WTC11 (cell line): ENCODE data around the gene SMG7. TPM values are rescaled to one million over a fixed set of nuclear protein-coding genes. Genes with fewer than 3 reads are reported as not detected.

Experiments used
- ATAC-seq: fragments of 200-7000 bp; cut with Tn5 transposase; 2 replicates; pipeline ENCODE4 v1.10.0; 2021; ENCODE audit warnings: mild to moderate bottlenecking, moderate library complexity
- CTCF ChIA-PET: fragments of 300-600 bp; sonication (Branson Sonifier 250); formaldehyde crosslinking; loops from one replicate; lab custom pipeline; 2021; ENCODE audit warnings: antibody characterized with exemption; lab: Charles Lee
- POLR2A ChIA-PET: fragments of 350-600 bp; sonication (Branson Sonifier 250); formaldehyde crosslinking; loops from one replicate; lab custom pipeline; 2021; ENCODE audit warnings: antibody characterized with exemption; lab: Charles Lee
- DNase-seq: peaks from one replicate; pipeline ENCODE4 v3.0.0; 2021; ENCODE audit warnings: low spot score
- H3K27ac Mint-ChIP-seq: 2 replicates; pipeline ENCODE4 v1.8.0; 2021; ENCODE audit warnings: mixed read lengths
- H3K27me3 Mint-ChIP-seq: 2 replicates; pipeline ENCODE4 v1.8.0; 2021; ENCODE audit warnings: low read depth, mild to moderate bottlenecking, moderate library complexity, mixed read lengths
- H3K36me3 Mint-ChIP-seq: 2 replicates; pipeline ENCODE4 v1.8.0; 2021; ENCODE audit warnings: mixed read lengths
- H3K4me1 Mint-ChIP-seq: 2 replicates; pipeline ENCODE4 v1.8.0; 2022; ENCODE audit warnings: mixed read lengths
- H3K4me3 Mint-ChIP-seq: 2 replicates; pipeline ENCODE4 v1.8.0; 2021; ENCODE audit warnings: mild to moderate bottlenecking, moderate library complexity, mixed read lengths
- H3K9me3 Mint-ChIP-seq: 2 replicates; pipeline ENCODE4 v1.8.0; 2021; ENCODE audit warnings: mixed read lengths
- ELF4 ChIP-seq: sonication (generic); formaldehyde crosslinking; IDR thresholded peaks from 2 replicates; pipeline ENCODE4 v1.8.1; 2022; ENCODE audit warnings: low read depth, mild to moderate bottlenecking, moderate library complexity, missing genetic modification reagents
- ETV6 ChIP-seq: sonication (generic); formaldehyde crosslinking; IDR thresholded peaks from 2 replicates; pipeline ENCODE4 v1.8.1; 2022; ENCODE audit warnings: mild to moderate bottlenecking, missing genetic modification reagents
- JAZF1 ChIP-seq: fragments of 250-450 bp; sonication (Bioruptor Pico); IDR thresholded peaks from 2 replicates; pipeline ENCODE4 v1.9.0; 2021; ENCODE audit warnings: moderate library complexity, mild to moderate bottlenecking, inconsistent platforms
- MXD4 ChIP-seq: fragments of 250-450 bp; sonication (Bioruptor Pico); IDR thresholded peaks from 2 replicates; pipeline ENCODE4 v1.8.0; 2021; ENCODE audit warnings: mild to moderate bottlenecking, moderate library complexity, borderline replicate concordance
- NFYB ChIP-seq: sonication (generic); formaldehyde crosslinking; conservative IDR thresholded peaks from 2 replicates; pipeline ENCODE4 v1.8.0; 2022; ENCODE audit warnings: low read depth, missing genetic modification reagents
- NR1H2 ChIP-seq: sonication (generic); formaldehyde crosslinking; IDR thresholded peaks from 2 replicates; pipeline ENCODE4 v1.9.0; 2021; ENCODE audit warnings: mild to moderate bottlenecking, moderate library complexity, missing genetic modification reagents
- NR2C2 ChIP-seq: sonication (generic); formaldehyde crosslinking; IDR thresholded peaks from 2 replicates; pipeline ENCODE4 v1.8.0; 2022; ENCODE audit warnings: mild to moderate bottlenecking, missing genetic modification reagents
- SOX15 ChIP-seq: fragments of 250-450 bp; sonication (Bioruptor Pico); IDR thresholded peaks from 2 replicates; pipeline ENCODE4 v1.9.0; 2021; ENCODE audit warnings: mild to moderate bottlenecking
- TP53 ChIP-seq: sonication (generic); formaldehyde crosslinking; IDR thresholded peaks from 2 replicates; pipeline ENCODE4 v1.8.1; 2023; ENCODE audit warnings: mild to moderate bottlenecking, missing genetic modification reagents
- ZBTB21 ChIP-seq: sonication (generic); formaldehyde crosslinking; IDR thresholded peaks from 2 replicates; pipeline ENCODE4 v1.8.1; 2023; ENCODE audit warnings: mild to moderate bottlenecking, missing genetic modification reagents, borderline replicate concordance
- ZNF232 ChIP-seq: sonication (generic); formaldehyde crosslinking; IDR thresholded peaks from 2 replicates; pipeline ENCODE4 v1.8.0; 2022; ENCODE audit warnings: mild to moderate bottlenecking, missing genetic modification reagents
- ZNF671 ChIP-seq: fragments of 250-450 bp; sonication (Bioruptor Pico); IDR thresholded peaks from 2 replicates; pipeline ENCODE4 v1.8.0; 2021; ENCODE audit warnings: mild to moderate bottlenecking
- total RNA-seq: library from RNA; stranded (reverse); gene quantifications from 3 replicates; pipeline ENCODE4 v1.2.3, GENCODE V29; 2021
- TF ChIP-seq, protein P1 (sequence below): fragments of 250-450 bp; sonication (Bioruptor Pico); IDR thresholded peaks from 2 replicates; pipeline ENCODE4 v2.1.2; 2022; ENCODE audit warnings: mild to moderate bottlenecking, moderate library complexity
- TF ChIP-seq, protein P2 (sequence below): sonication (generic); formaldehyde crosslinking; IDR thresholded peaks from 2 replicates; pipeline ENCODE4 v1.8.0; 2022; ENCODE audit warnings: mild to moderate bottlenecking, missing genetic modification reagents
- TF ChIP-seq, protein P3 (sequence below): sonication (generic); formaldehyde crosslinking; IDR thresholded peaks from 2 replicates; pipeline ENCODE4 v1.8.1; 2023; ENCODE audit warnings: mild to moderate bottlenecking, missing genetic modification reagents, moderate library complexity
- TF ChIP-seq, protein P4 (sequence below): sonication (generic); formaldehyde crosslinking; IDR thresholded peaks from 2 replicates; pipeline ENCODE4 v1.8.0; 2022; ENCODE audit warnings: mild to moderate bottlenecking, missing genetic modification reagents
- TF ChIP-seq, protein P5 (sequence below): sonication (generic); formaldehyde crosslinking; IDR thresholded peaks from 2 replicates; pipeline ENCODE4 v1.8.0; 2022; ENCODE audit warnings: missing genetic modification reagents
- TF ChIP-seq, protein P6 (sequence below): sonication (generic); formaldehyde crosslinking; IDR thresholded peaks from 2 replicates; pipeline ENCODE4 v1.8.1; 2022; ENCODE audit warnings: mild to moderate bottlenecking, missing genetic modification reagents, moderate library complexity, borderline replicate concordance

SMG7 gene
- total RNA-seq, 1 experiment from 2014 or later: 57.8 TPM

DNA sequence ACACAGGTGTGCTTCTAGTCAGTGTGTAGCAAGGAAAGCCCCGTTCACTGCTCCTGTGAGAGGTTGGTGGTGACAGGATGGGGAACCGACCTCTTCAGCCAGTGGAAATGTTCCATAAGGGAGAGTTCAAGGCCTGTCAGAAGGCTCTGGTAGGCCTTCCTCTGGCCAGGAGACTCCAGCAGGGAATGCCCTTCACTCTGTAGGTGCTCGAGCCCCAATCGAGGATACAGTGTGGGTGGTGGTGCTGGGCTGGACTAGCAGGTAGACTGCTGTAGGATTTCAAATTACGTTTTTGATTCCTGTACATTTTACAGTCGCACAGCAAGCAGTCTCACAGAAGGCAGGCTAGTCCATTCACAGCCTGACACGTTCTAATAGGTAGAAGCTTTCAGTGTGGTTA is 80.1 kb downstream of the SMG7 start:
- DNase-seq: no peak
- H3K9me3 Mint-ChIP-seq: no peaks in the 10 kb centered on the region
- ChIA-PET CTCF (no interaction called here), POLR2A (no interaction called here)
- ATAC-seq: no peak
- TF ChIP-seq, protein P1, sequence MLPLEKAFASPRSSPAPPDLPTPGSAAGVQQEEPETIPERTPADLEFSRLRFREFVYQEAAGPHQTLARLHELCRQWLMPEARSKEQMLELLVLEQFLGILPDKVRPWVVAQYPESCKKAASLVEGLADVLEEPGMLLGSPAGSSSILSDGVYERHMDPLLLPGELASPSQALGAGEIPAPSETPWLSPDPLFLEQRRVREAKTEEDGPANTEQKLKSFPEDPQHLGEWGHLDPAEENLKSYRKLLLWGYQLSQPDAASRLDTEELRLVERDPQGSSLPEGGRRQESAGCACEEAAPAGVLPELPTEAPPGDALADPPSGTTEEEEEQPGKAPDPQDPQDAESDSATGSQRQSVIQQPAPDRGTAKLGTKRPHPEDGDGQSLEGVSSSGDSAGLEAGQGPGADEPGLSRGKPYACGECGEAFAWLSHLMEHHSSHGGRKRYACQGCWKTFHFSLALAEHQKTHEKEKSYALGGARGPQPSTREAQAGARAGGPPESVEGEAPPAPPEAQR (CRISPR knock-in tag): no peak
- no peak for TF ChIP-seq MXD4
- TF ChIP-seq, protein P2, sequence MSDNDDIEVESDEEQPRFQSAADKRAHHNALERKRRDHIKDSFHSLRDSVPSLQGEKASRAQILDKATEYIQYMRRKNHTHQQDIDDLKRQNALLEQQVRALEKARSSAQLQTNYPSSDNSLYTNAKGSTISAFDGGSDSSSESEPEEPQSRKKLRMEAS (CRISPR knock-in tag): no peak
- H3K27ac Mint-ChIP-seq: no peak overlapping the region
- H3K36me3 Mint-ChIP-seq: peaks cover 53% of the 10 kb centered on the region
- H3K4me1 Mint-ChIP-seq: peaks cover 5% of the 10 kb centered on the region
- no peak overlapping the region for H3K4me3 Mint-ChIP-seq
- H3K27me3 Mint-ChIP-seq: no peaks in the 10 kb centered on the region

DNA sequence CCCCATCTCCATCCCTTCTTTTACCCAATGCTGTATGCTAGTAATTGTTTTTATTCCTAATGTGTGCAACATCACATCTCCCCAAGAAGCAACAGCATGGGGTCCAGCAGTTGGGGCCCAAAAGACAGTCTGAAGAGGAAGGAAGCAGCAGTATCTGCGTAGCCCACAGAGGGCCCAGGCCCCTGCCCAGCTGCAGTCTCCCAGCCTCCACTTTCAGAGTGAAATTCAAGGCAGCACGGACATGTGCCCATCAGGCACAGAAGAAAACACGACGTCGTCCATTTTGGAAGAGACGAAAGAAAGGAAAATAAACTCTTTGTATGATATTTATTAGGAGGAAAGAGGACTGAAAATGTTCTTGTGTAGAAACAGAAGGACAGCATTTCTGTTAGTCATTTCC is 80.6 kb downstream of the SMG7 start:
- TF ChIP-seq ZNF671: no peak
- TF ChIP-seq, protein P3, sequence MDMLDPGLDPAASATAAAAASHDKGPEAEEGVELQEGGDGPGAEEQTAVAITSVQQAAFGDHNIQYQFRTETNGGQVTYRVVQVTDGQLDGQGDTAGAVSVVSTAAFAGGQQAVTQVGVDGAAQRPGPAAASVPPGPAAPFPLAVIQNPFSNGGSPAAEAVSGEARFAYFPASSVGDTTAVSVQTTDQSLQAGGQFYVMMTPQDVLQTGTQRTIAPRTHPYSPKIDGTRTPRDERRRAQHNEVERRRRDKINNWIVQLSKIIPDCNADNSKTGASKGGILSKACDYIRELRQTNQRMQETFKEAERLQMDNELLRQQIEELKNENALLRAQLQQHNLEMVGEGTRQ (CRISPR knock-in tag): no peak
- TF ChIP-seq NR1H2 (CRISPR knock-in tag): no peak
- no peak for TF ChIP-seq NFYB (CRISPR knock-in tag)
- no peak for TF ChIP-seq ZNF232 (CRISPR knock-in tag)
- TF ChIP-seq JAZF1: no peak
- TF ChIP-seq, protein P4, sequence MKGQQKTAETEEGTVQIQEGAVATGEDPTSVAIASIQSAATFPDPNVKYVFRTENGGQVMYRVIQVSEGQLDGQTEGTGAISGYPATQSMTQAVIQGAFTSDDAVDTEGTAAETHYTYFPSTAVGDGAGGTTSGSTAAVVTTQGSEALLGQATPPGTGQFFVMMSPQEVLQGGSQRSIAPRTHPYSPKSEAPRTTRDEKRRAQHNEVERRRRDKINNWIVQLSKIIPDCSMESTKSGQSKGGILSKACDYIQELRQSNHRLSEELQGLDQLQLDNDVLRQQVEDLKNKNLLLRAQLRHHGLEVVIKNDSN (CRISPR knock-in tag): no peak
- no peak for TF ChIP-seq NR2C2 (CRISPR knock-in tag)
- TF ChIP-seq TP53 (CRISPR knock-in tag): no peak
- TF ChIP-seq ZBTB21 (CRISPR knock-in tag): no peak
- no peak for TF ChIP-seq SOX15
- TF ChIP-seq, protein P5, sequence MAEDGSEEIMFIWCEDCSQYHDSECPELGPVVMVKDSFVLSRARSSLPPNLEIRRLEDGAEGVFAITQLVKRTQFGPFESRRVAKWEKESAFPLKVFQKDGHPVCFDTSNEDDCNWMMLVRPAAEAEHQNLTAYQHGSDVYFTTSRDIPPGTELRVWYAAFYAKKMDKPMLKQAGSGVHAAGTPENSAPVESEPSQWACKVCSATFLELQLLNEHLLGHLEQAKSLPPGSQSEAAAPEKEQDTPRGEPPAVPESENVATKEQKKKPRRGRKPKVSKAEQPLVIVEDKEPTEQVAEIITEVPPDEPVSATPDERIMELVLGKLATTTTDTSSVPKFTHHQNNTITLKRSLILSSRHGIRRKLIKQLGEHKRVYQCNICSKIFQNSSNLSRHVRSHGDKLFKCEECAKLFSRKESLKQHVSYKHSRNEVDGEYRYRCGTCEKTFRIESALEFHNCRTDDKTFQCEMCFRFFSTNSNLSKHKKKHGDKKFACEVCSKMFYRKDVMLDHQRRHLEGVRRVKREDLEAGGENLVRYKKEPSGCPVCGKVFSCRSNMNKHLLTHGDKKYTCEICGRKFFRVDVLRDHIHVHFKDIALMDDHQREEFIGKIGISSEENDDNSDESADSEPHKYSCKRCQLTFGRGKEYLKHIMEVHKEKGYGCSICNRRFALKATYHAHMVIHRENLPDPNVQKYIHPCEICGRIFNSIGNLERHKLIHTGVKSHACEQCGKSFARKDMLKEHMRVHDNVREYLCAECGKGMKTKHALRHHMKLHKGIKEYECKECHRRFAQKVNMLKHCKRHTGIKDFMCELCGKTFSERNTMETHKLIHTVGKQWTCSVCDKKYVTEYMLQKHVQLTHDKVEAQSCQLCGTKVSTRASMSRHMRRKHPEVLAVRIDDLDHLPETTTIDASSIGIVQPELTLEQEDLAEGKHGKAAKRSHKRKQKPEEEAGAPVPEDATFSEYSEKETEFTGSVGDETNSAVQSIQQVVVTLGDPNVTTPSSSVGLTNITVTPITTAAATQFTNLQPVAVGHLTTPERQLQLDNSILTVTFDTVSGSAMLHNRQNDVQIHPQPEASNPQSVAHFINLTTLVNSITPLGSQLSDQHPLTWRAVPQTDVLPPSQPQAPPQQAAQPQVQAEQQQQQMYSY (CRISPR knock-in tag): no peak
- ATAC-seq: no peak
- ChIA-PET POLR2A (no interaction called here), CTCF (no interaction called here)
- Mint-ChIP-seq H3K36me3 (peaks cover 50% of the 10 kb centered on the region), H3K4me3 (no peak overlapping the region), H3K27ac (no peak overlapping the region), H3K9me3 (no peaks in the 10 kb centered on the region), H3K27me3 (no peaks in the 10 kb centered on the region), H3K4me1 (peaks cover 2% of the 10 kb centered on the region; the same call in 1 of the 2 replicates)
- no peak for DNase-seq

DNA sequence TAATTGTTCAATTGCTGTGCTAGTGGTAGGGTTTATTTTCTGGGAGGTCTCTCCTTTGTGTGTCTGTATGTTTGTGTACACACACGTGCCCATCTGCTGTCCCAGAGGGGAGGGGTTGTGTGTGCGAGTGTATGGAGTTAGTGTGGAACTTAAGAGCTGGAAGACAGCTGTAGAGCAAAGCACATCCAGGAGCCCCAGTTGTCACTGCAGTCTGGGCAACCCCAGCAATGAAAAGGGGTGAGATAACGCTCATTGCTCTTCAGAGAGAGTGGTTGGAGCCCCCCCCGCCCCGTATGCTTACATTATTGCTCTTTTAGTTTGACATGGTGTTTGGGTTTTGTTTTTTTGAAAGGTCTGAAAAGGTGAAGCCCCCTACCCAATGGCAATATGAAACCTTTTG is 81.0 kb downstream of the SMG7 start:
- peaks cover 47% of the 10 kb centered on the region for H3K36me3 Mint-ChIP-seq

More for the DNA sequence above, 81.0 kb downstream of the SMG7 start:
- no peak for TF ChIP-seq ETV6
- TF ChIP-seq ZBTB21 (CRISPR knock-in tag): no peak
- TF ChIP-seq ELF4: no peak
- TF ChIP-seq, protein P6, sequence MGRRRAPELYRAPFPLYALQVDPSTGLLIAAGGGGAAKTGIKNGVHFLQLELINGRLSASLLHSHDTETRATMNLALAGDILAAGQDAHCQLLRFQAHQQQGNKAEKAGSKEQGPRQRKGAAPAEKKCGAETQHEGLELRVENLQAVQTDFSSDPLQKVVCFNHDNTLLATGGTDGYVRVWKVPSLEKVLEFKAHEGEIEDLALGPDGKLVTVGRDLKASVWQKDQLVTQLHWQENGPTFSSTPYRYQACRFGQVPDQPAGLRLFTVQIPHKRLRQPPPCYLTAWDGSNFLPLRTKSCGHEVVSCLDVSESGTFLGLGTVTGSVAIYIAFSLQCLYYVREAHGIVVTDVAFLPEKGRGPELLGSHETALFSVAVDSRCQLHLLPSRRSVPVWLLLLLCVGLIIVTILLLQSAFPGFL (CRISPR knock-in tag): no peak
- TF ChIP-seq NR1H2 (CRISPR knock-in tag): no peak
- Mint-ChIP-seq H3K27ac (peak overlapping the region; percentile 70), H3K27me3 (no peaks in the 10 kb centered on the region), H3K4me1 (peaks cover 2% of the 10 kb centered on the region; the same call in 1 of the 2 replicates), H3K4me3 (no peak overlapping the region), H3K9me3 (no peaks in the 10 kb centered on the region)
- DNase-seq (no peak), ATAC-seq (no peak)
- CTCF ChIA-PET: interaction anchor here (0.5 kb wide), 1 partner anchor 248 kb away, joined by 3 read pairs; no protein-coding TSS in a partner anchor
- POLR2A ChIA-PET: interaction anchor here (0.9 kb wide), 1 partner anchor 75 kb away, joined by 3 read pairs; no protein-coding TSS in a partner anchor
